Muscle of leg (tissue), 11 donors: ENCODE data around the gene C6orf52. TPM values are rescaled to one million over a fixed set of nuclear protein-coding genes. Genes with fewer than 3 reads are reported as not detected.

Experiments used
- DNase-seq: peaks from one replicate; pipeline ENCODE4 v3.0.0; 2013
- H3K27ac ChIP-seq: one replicate; pipeline ENCODE4 v1.5.1; 2013; ENCODE audit warnings: mild to moderate bottlenecking, low read length, control low read depth
- H3K27me3 ChIP-seq: one replicate; pipeline ENCODE4 v1.6.1; 2013; ENCODE audit warnings: low read length; ENCODE audit not compliant: control insufficient read depth, insufficient read depth
- H3K36me3 ChIP-seq: one replicate; pipeline ENCODE4 v1.6.1; 2013; ENCODE audit warnings: low read length; ENCODE audit not compliant: control insufficient read depth, insufficient read depth
- H3K4me1 ChIP-seq: one replicate; pipeline ENCODE4 v1.6.1; 2013; ENCODE audit warnings: low read length; ENCODE audit not compliant: control insufficient read depth, insufficient read depth
- H3K4me3 ChIP-seq: one replicate; pipeline ENCODE4 v1.5.1; 2013; ENCODE audit warnings: low read length, control low read depth
- H3K9me3 ChIP-seq: replicated peaks from 2 replicates; pipeline ENCODE4 v1.6.1; 2013; ENCODE audit warnings: low read depth, low read length; ENCODE audit not compliant: control insufficient read depth
- WGBS: methylation state at CpG from one replicate; pipeline ENCODE4 v1.1.5; 2013; ENCODE audit warnings: missing lambda C conversion rate; ENCODE audit not compliant: insufficient coverage; 5-methylcytosine and 5-hydroxymethylcytosine counted together
- polyA plus RNA-seq, 8 donors: library from polyadenylated mRNA; unstranded; fragments of 120-200 nt; gene quantifications; one replicate each; pipeline versions ENCODE4 v1.2.1 to v1.2.3, GENCODE V29; 2013; ENCODE audit warnings: inconsistent platforms in 1 of 8, low replicate concordance in 1 of 8; ENCODE audit not compliant: insufficient read length in 8 of 8, insufficient read depth in 1 of 8
- total RNA-seq: library from RNA; stranded (reverse); fragments of 120-200 nt; gene quantifications from one replicate; pipeline ENCODE4 v1.2.4, GENCODE V29; 2013

The C6orf52 gene
- total and polyA plus RNA-seq, 9 donors, result 0.64 to 2.7 (median 1.4) TPM

GRCh38 chr6:10659699-10660348 is 34.6 kb downstream of the C6orf52 start:
- H3K27me3 ChIP-seq, result no peaks in the 10 kb centered on the region
- peak; percentile 19 for DNase-seq
- H3K36me3 ChIP-seq, result no peaks in the 10 kb centered on the region
- peaks cover 5% of the 10 kb centered on the region for H3K4me1 ChIP-seq
- H3K4me3 ChIP-seq, result peak overlapping the region; percentile 25
- H3K9me3 ChIP-seq, result no peaks in the 10 kb centered on the region
- 75% methylated on average over 43 of the region's 48 CpGs for WGBS
- no peak overlapping the region for H3K27ac ChIP-seq

DNA sequence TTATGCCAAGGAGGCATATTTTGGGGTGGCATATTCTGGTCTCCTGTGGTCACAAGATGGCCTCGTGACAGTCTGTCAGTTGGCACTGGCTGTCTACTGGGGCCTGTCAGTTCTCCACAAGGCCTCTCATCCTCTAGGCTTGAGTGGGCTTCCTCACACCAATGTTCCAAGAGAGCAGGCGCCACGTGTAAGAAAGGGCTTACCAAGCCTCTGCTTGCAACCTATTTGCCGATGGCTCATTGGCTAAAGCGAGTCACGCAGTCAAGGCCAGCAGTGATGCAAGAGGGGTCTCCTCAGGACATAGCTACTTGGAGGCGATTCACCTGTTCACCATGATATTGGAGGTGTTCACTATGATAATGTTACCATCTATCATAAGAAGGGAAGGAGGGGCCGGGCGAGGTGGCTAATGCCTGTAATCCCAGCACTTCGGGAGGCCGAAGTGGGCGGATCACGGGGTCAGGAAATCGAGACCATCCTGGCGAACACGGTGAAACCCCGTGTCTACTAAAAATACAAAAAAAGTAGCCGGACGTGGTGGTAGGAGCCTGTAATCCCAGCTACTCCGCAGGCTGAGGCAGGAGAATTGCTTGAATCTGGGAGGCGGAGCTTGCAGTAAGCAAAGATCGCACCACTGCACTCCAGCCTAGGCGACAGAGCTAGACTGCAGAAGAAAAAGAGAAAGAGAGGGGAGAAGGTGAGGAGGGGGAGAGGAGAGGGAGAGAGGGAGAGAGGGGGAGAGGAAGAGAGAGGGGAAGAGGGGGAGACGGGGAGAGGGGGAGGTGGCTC is 35.3 kb downstream of the C6orf52 start:
- no peak for DNase-seq
- no peaks in the 10 kb centered on the region for H3K36me3 ChIP-seq
- 89% methylated on average over 20 of the region's 24 CpGs for WGBS
- H3K4me3 ChIP-seq, result peak overlapping the region; percentile 25
- no peaks in the 10 kb centered on the region for H3K27me3 ChIP-seq
- H3K9me3 ChIP-seq, result no peaks in the 10 kb centered on the region
- peaks cover 5% of the 10 kb centered on the region for H3K4me1 ChIP-seq
- H3K27ac ChIP-seq, result no peak overlapping the region

GRCh38 chr6:10655508-10656055 is 38.8 kb downstream of the C6orf52 start:
- Histone ChIP-seq H3K4me3 (no peak overlapping the region), H3K27me3 (no peaks in the 10 kb centered on the region), H3K36me3 (no peaks in the 10 kb centered on the region), H3K9me3 (no peaks in the 10 kb centered on the region), H3K27ac (no peak overlapping the region), H3K4me1 (peaks cover 5% of the 10 kb centered on the region)
- WGBS, result 73% methylated on average over 10 of the region's 12 CpGs
- DNase-seq, result peak; percentile 9

DNA sequence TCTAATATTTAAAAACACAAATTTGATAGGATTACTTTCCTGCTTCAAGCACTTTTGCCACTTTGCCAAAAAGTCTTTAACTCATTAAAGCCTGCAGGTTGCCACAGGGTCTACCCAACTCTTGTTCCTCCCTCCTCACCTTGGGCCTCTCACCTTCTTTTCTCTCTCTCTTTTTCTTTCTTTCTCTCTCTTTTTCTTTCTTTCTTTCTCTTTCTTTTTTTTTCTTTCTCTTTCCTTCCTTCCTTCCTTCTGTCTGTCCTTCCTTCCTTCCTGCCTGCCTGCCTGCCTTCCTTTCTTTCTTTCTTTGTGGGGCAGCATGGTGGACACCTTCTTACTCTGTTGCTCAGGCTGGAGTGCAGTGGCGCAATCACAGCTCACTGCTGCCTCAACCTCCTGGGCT is 50.2 kb downstream of the C6orf52 start:
- H3K36me3 ChIP-seq, result no peaks in the 10 kb centered on the region
- no peaks in the 10 kb centered on the region for H3K9me3 ChIP-seq
- H3K27me3 ChIP-seq, result no peaks in the 10 kb centered on the region
- no peak overlapping the region for H3K27ac ChIP-seq
- H3K4me3 ChIP-seq, result no peak overlapping the region
- DNase-seq, result no peak
- H3K4me1 ChIP-seq, result no peaks in the 10 kb centered on the region
- WGBS, result 100% methylated on average over 1 of the region's 1 CpG

DNA sequence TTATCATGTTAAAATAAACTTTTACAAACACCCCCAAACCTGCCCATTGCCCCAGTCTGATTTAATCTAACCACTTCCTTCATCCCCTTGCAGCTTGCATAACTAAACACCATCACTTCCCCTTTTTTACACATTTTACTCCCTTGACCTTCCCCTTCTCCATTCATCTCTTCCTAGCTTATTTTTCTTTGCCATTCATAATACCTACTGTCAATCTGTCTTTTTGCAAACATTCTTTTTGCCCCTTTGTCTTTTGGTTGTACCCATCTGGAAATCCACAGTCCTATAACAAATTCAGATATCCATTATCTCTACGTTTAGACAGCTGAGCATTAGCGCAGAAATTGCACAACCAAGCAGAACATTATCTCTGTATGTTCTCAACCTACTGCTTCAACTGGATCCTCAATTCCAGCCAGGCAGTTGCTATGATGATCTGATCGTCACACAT is 51.2 kb downstream of the C6orf52 start:
- no peak overlapping the region for H3K4me3 ChIP-seq
- no peaks in the 10 kb centered on the region for H3K4me1 ChIP-seq
- DNase-seq, result peak; percentile 17
- no peaks in the 10 kb centered on the region for H3K9me3 ChIP-seq
- H3K27ac ChIP-seq, result no peak overlapping the region
- 69% methylated on average over 3 of the region's 3 CpGs for WGBS
- H3K27me3 ChIP-seq, result no peaks in the 10 kb centered on the region
- H3K36me3 ChIP-seq, result no peaks in the 10 kb centered on the region

DNA sequence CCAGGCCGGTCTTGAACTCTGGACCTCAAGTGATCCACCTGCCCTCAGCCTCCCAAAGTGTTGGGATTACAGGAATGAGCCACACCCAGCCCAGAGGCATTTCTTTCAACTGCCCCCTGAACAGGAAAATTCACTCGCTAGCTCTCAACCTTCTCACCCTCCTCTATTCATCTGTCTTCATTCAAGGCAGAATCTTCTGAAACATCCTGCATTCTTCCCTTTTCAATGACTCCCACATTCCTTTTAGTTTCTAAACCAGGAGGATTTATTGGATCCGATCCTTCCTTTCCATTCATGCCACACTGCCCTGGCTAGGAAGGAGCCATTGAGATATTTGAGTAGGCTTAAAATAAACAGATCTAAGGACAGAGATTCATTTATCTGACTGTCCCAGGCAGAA is 52.9 kb downstream of the C6orf52 start:
- Histone ChIP-seq H3K27ac (no peak overlapping the region), H3K27me3 (no peaks in the 10 kb centered on the region), H3K4me3 (no peak overlapping the region), H3K4me1 (no peaks in the 10 kb centered on the region), H3K9me3 (no peaks in the 10 kb centered on the region), H3K36me3 (no peaks in the 10 kb centered on the region)
- 90% methylated on average over 2 of the region's 3 CpGs for WGBS
- DNase-seq, result no peak

- 92% methylated on average over 3 of the region's 8 CpGs for WGBS
- DNase-seq, result no peak
- Histone ChIP-seq H3K36me3 (no peaks in the 10 kb centered on the region), H3K4me1 (no peaks in the 10 kb centered on the region), H3K27ac (no peak overlapping the region), H3K4me3 (no peak overlapping the region), H3K9me3 (no peaks in the 10 kb centered on the region), H3K27me3 (no peaks in the 10 kb centered on the region)
Measured at GRCh38 chr6:10640412-10640811, 54.0 kb downstream of the C6orf52 start.

DNA sequence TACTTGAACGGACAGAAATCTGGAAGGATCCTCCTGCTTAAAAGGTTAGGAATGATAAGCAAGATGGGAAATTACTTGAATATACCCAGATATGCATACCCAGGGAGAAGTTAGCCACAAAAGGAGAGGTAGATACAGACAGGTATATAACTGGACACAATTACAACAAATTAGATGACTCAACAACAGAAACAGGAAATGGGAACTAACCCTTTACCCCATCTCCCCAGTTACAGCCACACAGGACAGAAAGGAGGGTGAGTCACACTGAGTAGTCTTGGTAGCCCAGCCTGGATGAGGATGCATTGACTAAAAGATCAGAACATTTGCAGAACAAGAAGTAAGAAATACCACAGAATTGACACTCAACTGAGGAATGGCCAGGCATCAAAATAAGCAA is 61.2 kb downstream of the C6orf52 start:
- Histone ChIP-seq H3K36me3 (no peaks in the 10 kb centered on the region), H3K4me3 (no peak overlapping the region), H3K4me1 (no peaks in the 10 kb centered on the region), H3K27me3 (no peaks in the 10 kb centered on the region), H3K9me3 (no peaks in the 10 kb centered on the region), H3K27ac (no peak overlapping the region)
- no peak for DNase-seq
- no CpG with 5 or more reads among the region's 1 CpG for WGBS

DNA sequence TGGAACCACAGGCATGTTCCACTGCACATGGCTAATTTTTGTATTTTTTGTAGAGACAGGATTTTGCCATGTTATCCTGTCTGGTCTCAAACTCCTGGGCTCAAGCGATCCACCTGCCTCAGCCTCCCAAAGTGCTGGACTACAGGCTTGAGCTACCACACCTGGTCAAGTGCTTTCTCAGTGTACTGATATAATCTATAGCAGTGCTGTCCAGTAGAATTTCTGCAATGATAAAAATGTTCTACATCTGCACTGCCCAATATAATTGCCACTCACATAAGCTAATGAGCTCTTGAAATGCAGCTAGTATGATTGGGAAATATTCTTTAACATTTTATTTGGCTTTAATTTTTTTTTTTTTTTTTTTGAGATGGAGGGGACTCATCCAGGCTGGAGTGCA is 64.2 kb downstream of the C6orf52 start:
- Histone ChIP-seq H3K4me3 (no peak overlapping the region), H3K9me3 (no peaks in the 10 kb centered on the region), H3K4me1 (no peaks in the 10 kb centered on the region), H3K36me3 (no peaks in the 10 kb centered on the region), H3K27me3 (no peaks in the 10 kb centered on the region), H3K27ac (no peak overlapping the region)
- 88% methylated on average over 1 of the region's 1 CpG for WGBS
- no peak for DNase-seq

DNA sequence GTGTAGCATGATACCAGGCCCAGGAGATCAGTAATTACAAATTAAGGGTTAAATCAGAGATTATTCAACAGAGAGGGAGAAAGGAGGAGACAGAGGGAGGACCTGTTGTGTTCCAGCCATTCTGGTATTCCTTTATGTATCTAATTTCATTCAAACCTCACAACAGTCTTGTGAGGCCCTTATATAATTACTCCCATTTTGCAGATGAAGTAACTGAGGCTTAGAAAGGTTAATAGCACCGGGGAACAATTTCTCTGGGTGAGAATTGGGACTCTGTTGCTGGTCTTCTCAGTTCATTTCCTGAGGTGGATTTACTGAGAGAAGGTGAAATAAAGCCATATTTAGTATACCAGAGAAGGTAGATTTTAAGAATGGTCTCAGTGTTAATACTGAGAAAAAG is 66.6 kb downstream of the C6orf52 start:
- Histone ChIP-seq H3K4me1 (no peaks in the 10 kb centered on the region), H3K9me3 (no peaks in the 10 kb centered on the region), H3K36me3 (no peaks in the 10 kb centered on the region), H3K4me3 (no peak overlapping the region), H3K27ac (no peak overlapping the region), H3K27me3 (no peaks in the 10 kb centered on the region)
- 60% methylated on average over 1 of the region's 1 CpG for WGBS
- no peak for DNase-seq
